ENCODE measurements around the gene SPATA9. TPM values are rescaled to one million over a fixed set of nuclear protein-coding genes. Genes with fewer than 3 reads are reported as not detected.

The SPATA9 gene
- total and polyA plus RNA-seq, 9 of the 15 experiments (the other 6 are each of a cell fraction or from before 2014, with no cell fraction given): 0.16 to 5.5 (median 0.39) TPM; not detected in 3

GRCh38 chr5:95707534-95708188 lies 24.9 kb upstream of the SPATA9 start (continued):
- TF ChIP-seq, protein P1, sequence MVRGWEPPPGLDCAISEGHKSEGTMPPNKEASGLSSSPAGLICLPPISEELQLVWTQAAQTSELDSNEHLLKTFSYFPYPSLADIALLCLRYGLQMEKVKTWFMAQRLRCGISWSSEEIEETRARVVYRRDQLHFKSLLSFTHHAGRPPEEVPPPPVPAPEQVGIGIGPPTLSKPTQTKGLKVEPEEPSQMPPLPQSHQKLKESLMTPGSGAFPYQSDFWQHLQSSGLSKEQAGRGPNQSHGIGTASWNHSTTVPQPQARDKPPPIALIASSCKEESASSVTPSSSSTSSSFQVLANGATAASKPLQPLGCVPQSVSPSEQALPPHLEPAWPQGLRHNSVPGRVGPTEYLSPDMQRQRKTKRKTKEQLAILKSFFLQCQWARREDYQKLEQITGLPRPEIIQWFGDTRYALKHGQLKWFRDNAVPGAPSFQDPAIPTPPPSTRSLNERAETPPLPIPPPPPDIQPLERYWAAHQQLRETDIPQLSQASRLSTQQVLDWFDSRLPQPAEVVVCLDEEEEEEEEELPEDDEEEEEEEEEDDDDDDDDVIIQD (CRISPR knock-in tag; IDR thresholded peaks at IDR 0.05): peak; percentile 91; the same call in 1 of the 2 replicates
- TF ChIP-seq KLF1 (tag; IDR thresholded peaks at IDR 0.05): peak; percentile 71
- peak; percentile 34; the same call in 1 of the 2 replicates for TF ChIP-seq POLR2H (tag; IDR thresholded peaks at IDR 0.05; ENCODE audit: low read depth)
- 0 out of 2 replicates have a peak, but pooled peaks have one; percentile 33 for TF ChIP-seq SMARCA4 (IDR thresholded peaks at IDR 0.05)
- peak; percentile 53; the same call in 1 of the 2 replicates for TF ChIP-seq NFIX (CRISPR knock-in tag; IDR thresholded peaks at IDR 0.05; ENCODE audit: low read depth)
- peak; percentile 68; the same call in 1 of the 2 replicates for TF ChIP-seq KDM2B (CRISPR knock-in tag; IDR thresholded peaks at IDR 0.05)
- TF ChIP-seq, protein P2, sequence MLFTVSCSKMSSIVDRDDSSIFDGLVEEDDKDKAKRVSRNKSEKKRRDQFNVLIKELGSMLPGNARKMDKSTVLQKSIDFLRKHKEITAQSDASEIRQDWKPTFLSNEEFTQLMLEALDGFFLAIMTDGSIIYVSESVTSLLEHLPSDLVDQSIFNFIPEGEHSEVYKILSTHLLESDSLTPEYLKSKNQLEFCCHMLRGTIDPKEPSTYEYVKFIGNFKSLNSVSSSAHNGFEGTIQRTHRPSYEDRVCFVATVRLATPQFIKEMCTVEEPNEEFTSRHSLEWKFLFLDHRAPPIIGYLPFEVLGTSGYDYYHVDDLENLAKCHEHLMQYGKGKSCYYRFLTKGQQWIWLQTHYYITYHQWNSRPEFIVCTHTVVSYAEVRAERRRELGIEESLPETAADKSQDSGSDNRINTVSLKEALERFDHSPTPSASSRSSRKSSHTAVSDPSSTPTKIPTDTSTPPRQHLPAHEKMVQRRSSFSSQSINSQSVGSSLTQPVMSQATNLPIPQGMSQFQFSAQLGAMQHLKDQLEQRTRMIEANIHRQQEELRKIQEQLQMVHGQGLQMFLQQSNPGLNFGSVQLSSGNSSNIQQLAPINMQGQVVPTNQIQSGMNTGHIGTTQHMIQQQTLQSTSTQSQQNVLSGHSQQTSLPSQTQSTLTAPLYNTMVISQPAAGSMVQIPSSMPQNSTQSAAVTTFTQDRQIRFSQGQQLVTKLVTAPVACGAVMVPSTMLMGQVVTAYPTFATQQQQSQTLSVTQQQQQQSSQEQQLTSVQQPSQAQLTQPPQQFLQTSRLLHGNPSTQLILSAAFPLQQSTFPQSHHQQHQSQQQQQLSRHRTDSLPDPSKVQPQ (CRISPR knock-in tag; IDR thresholded peaks at IDR 0.05; ENCODE audit: borderline replicate concordance): peak; percentile 84
- peak; percentile 96 for TF ChIP-seq IRF9 (tag; IDR thresholded peaks at IDR 0.05)
- TF ChIP-seq MECOM (CRISPR knock-in tag; IDR thresholded peaks at IDR 0.05): peak; percentile 91
- TF ChIP-seq ZNF445 (CRISPR knock-in tag; IDR thresholded peaks at IDR 0.05; ENCODE audit: low read depth): peak; percentile 93
- peak; percentile 54; the same call in 1 of the 2 replicates for TF ChIP-seq MAFG (tag; conservative IDR thresholded peaks at IDR 0.05)
- TF ChIP-seq, protein P3, sequence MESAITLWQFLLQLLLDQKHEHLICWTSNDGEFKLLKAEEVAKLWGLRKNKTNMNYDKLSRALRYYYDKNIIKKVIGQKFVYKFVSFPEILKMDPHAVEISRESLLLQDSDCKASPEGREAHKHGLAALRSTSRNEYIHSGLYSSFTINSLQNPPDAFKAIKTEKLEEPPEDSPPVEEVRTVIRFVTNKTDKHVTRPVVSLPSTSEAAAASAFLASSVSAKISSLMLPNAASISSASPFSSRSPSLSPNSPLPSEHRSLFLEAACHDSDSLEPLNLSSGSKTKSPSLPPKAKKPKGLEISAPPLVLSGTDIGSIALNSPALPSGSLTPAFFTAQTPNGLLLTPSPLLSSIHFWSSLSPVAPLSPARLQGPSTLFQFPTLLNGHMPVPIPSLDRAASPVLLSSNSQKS (CRISPR knock-in tag; IDR thresholded peaks at IDR 0.05): peak; percentile 89
- peak; percentile 98 for TF ChIP-seq ERF (CRISPR knock-in tag; IDR thresholded peaks at IDR 0.05)
- 0 out of 2 replicates have a peak, but pooled peaks have one; percentile 37 for TF ChIP-seq ADNP (tag; IDR thresholded peaks at IDR 0.05)
- TF ChIP-seq ZNF584 (CRISPR knock-in tag; IDR thresholded peaks at IDR 0.05; ENCODE audit: low read depth): peak; percentile 91; the same call in 1 of the 2 replicates
- TF ChIP-seq ID3 (CRISPR knock-in tag; IDR thresholded peaks at IDR 0.05): peak; percentile 90
- TF ChIP-seq ID3 (tag; IDR thresholded peaks at IDR 0.05): peak; percentile 99
- TF ChIP-seq PHTF2 (CRISPR knock-in tag; IDR thresholded peaks at IDR 0.05): peak; percentile 92
- TF ChIP-seq ZNF707 (CRISPR knock-in tag; conservative IDR thresholded peaks at IDR 0.05): peak; percentile 72
- TF ChIP-seq, protein P4, sequence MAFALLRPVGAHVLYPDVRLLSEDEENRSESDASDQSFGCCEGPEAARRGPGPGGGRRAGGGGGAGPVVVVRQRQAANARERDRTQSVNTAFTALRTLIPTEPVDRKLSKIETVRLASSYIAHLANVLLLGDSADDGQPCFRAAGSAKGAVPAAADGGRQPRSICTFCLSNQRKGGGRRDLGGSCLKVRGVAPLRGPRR (CRISPR knock-in tag; IDR thresholded peaks at IDR 0.05): peak; percentile 95
